ENCODE data around the gene WIZ. TPM values are rescaled to one million over a fixed set of nuclear protein-coding genes. Genes with fewer than 3 reads are reported as not detected.
"Not testable (repeated sequence)": the region's sequence is repeated elsewhere in the genome, so short reads cannot be mapped to it uniquely, and the experiment has no call there.

Gene WIZ
- total RNA-seq, 1 donor from 2014 or later: 36.5 TPM

DNA sequence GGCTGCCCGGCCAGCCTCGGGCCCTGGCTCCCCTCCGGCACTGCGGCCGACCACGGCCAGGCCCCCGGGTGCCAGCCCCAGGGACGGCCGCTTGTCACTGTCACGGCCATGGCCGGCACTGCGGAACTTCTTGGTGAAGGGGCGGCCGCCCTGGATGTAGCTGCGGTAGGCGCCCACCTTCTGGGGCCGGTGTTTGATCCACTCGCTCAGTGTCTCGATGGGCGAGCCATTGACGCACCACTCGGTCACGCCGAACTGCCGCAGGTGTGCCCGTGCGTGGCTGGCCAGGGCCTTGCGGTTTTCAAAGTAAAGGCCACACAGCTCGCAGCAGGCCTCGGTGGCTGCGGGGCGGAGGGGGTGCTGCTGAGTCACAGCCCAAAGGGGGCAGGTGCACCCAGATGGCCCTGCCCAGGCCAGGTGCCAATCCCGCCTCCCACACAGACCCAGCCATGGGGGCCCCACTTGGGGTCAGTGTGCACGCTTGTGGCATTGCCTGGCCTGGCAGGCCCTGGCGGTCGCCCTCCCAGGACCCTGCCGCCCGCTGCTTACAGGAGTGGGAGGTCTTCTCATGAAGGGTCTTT lies 25.0 kb downstream of the WIZ start:
- intact Hi-C loops (cut with micrococcal nuclease): no loop called here
- H3K4me1 Mint-ChIP-seq: peaks cover 10% of the 10 kb centered on the region
- no peak overlapping the region for H3K4me3 Mint-ChIP-seq
- no peaks in the 10 kb centered on the region for H3K27me3 Mint-ChIP-seq
- no peak for DNase-seq
- no peaks in the 10 kb centered on the region for H3K9me3 Mint-ChIP-seq
- no peak overlapping the region for H3K27ac Mint-ChIP-seq
- peaks cover 54% of the 10 kb centered on the region for H3K36me3 Mint-ChIP-seq (ENCODE audit: low read depth)

DNA sequence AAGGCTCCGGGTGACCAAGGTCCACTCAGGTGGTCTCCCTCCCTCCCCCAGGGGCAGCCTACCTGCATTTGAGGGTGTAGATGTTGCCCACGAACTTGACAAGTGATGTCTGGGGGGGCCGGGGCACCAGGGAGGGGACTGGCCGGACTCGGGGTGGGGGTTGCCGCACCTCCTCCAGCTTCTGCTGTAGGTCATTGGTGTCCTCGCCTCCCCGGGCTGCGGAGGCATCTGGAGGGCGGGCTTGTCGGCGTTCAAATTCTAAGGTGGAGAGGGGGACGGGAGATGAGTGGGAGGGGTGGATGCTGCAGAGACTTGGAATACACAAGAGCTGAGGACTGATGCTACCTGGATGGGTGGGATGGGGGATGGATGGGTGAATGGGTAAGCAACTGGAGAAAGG lies 25.6 kb downstream of the WIZ start:
- Mint-ChIP-seq H3K9me3 (no peaks in the 10 kb centered on the region), H3K36me3 (ENCODE audit: low read depth) (peaks cover 54% of the 10 kb centered on the region), H3K27ac (no peak overlapping the region), H3K27me3 (no peaks in the 10 kb centered on the region), H3K4me1 (peaks cover 15% of the 10 kb centered on the region), H3K4me3 (no peak overlapping the region)
- intact Hi-C loops (cut with micrococcal nuclease): no loop called here
- DNase-seq: no peak

DNA sequence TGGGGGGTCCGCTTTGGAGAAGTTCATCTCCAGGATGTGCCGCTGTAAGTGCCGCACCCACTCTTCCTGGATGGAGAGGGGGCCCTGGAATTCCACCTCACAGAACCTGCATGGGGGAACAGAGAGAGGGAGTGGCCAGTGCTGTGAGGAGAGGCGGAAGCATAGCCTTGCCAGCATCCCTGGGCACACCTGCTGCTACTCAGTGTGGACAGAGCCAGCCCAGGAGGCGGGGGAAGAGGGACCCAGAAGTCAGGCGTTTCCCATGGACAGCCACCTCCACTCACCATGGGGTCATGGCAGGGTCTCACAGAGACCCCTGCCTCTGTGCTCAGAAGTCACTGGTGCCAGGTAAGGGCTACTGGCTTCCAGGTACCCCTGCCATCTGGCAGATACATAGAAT lies 26.6 kb downstream of the WIZ start:
- Mint-ChIP-seq H3K27me3 (no peaks in the 10 kb centered on the region), H3K36me3 (ENCODE audit: low read depth) (peaks cover 56% of the 10 kb centered on the region), H3K9me3 (no peaks in the 10 kb centered on the region), H3K4me3 (no peak overlapping the region), H3K4me1 (peaks cover 15% of the 10 kb centered on the region), H3K27ac (no peak overlapping the region)
- no peak for DNase-seq
- intact Hi-C loops (cut with micrococcal nuclease): no loop called here

DNA sequence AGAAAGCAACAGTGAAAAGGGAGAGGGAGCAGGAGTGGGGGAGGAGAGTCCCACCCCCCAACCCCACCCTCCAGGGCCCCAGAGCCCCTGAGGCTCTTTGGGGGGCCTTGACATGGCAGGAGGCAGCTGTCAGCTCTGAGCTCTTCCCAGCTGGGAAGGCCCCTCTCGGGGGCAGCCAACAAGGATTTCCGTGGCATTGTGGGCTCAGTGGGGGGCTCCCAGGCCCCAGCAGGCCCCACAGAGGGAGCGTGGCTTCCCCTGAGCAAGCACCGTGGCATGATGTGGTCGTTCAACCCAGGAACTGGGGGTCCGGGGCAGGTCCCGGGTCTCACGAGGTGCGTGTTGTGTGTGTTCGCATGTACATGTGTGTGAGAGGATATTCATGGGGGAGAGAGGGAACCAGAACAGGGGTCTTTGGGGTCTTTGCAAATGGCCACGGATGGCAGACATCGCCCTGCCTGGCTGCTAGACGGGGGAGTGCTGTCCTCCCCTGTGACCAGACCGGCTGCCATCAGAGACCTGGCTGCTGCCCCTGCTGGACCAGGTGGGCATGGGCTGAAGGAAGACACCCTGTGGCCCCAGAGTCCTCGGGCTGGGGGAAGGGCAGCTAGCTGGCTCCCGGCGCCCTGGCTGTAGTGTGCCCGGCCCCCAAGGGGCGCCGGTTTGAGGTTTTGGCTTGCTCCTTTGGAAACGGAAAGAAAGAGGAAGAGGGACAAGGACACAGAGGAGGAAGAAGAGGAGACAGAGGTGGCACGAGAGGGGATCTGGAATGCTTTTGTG lies 27.3 kb downstream of the WIZ start:
- DNase-seq: no peak
- H3K27ac Mint-ChIP-seq: no peak overlapping the region
- H3K36me3 Mint-ChIP-seq (ENCODE audit: low read depth): peaks cover 54% of the 10 kb centered on the region
- H3K4me1 Mint-ChIP-seq: peaks cover 21% of the 10 kb centered on the region
- intact Hi-C loops (cut with micrococcal nuclease): no loop called here
- no peaks in the 10 kb centered on the region for H3K27me3 Mint-ChIP-seq
- H3K9me3 Mint-ChIP-seq: no peaks in the 10 kb centered on the region
- no peak overlapping the region for H3K4me3 Mint-ChIP-seq

DNA sequence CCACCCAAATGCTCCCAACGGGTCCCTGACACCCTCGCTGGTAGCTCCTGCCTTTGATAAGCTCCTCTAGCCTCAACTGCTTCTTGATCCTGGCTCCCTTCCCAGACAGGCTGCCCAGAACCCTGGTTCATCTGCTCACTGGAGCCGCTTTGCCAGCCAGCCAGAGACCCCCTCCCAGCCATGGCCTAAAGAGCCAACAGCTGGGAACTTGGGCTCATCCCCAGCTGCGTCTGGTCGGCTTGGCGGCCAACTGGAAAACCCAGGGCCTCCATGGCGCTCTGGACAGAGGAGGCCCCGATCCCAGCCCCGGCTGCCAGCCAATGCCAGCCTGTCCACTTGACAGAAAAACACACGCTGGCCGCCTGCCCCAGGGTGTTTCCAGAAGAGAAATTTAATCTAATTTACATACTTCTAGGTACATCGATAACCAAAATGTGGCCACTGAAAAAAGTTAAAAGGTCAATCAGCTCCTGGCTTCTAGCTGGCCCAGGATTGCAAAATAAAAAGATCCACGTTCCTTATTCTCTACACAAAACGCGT lies 28.0 kb downstream of the WIZ start:
- intact Hi-C loops (cut with micrococcal nuclease): no loop called here
- no peaks in the 10 kb centered on the region for H3K27me3 Mint-ChIP-seq
- peaks cover 47% of the 10 kb centered on the region for H3K36me3 Mint-ChIP-seq (ENCODE audit: low read depth)
- peaks cover 26% of the 10 kb centered on the region for H3K4me1 Mint-ChIP-seq
- no peaks in the 10 kb centered on the region for H3K9me3 Mint-ChIP-seq
- H3K4me3 Mint-ChIP-seq: no peak overlapping the region
- no peak overlapping the region for H3K27ac Mint-ChIP-seq
- DNase-seq: no peak

DNA sequence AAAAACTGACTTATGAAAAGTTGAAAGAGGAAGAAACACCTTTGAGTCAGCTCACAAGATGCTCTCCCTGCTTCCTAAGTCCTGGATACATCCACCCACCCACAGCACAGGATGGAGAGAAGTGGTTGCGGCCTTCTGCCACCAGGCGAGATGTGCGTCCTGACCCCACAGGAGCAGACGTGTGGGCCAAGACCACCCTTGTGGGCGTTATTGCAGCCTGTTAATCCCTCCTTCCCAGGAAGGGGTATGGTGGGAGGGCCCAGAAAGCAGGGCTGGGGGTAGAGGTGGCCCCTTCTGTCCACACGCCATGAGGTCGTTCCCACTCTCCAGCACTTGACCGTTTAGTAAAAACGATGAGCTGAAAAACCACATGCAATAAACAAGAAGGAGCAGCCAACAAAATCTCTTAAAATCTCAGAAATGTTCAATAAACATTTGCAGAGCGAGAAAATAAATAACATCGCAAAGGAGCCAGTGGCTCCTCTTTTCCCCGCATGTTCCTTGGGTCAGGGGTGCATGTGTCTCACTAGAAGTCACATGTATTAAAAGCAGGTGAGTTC lies 28.5 kb downstream of the WIZ start:
- Mint-ChIP-seq H3K4me3 (no peak overlapping the region), H3K27me3 (no peaks in the 10 kb centered on the region), H3K4me1 (peaks cover 30% of the 10 kb centered on the region), H3K9me3 (no peaks in the 10 kb centered on the region), H3K27ac (no peak overlapping the region), H3K36me3 (ENCODE audit: low read depth) (peaks cover 46% of the 10 kb centered on the region)
- no peak for DNase-seq
- intact Hi-C loops (cut with micrococcal nuclease): no loop called here

DNA sequence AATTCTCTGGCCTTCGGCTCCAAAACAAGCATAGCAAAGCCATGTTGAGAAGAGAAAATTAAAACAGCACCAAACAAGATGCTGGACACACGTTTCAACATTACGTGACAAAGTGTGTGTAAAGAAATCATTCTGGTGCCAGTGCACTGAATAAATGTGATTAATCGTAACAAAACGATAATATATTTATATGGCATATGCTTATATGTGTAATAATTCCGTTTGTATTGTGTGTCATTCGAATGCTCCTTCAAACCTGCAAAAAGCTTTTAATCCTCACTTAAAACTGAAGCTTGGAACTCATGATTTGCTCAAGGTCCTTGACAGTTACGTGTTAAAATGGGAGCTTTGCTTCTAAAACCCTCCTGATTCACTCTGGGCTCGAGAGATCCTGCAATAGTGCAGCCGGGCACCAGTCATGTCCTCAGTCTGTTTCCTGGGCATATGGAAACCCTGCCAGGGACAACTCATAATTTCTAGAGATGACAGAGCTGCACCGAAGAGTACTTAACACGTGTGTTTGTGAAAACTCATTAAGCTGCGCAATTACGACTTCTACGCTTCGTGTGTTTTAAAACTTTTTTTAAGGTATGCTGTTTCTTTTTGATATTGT lies 30.2 kb downstream of the WIZ start:
- peaks cover 33% of the 10 kb centered on the region for H3K4me1 Mint-ChIP-seq
- intact Hi-C loops (cut with micrococcal nuclease): loop anchor here (1.0 to 5.0 kb wide), 6 partner anchors 13 to 242 kb away; partner anchors contain the start of gene AKAP8
- H3K27me3 Mint-ChIP-seq: no peaks in the 10 kb centered on the region
- DNase-seq: no peak
- H3K4me3 Mint-ChIP-seq: peak overlapping the region; percentile 100
- H3K36me3 Mint-ChIP-seq (ENCODE audit: low read depth): peaks cover 41% of the 10 kb centered on the region
- peak overlapping the region; percentile 100 for H3K27ac Mint-ChIP-seq
- no peaks in the 10 kb centered on the region for H3K9me3 Mint-ChIP-seq

DNA sequence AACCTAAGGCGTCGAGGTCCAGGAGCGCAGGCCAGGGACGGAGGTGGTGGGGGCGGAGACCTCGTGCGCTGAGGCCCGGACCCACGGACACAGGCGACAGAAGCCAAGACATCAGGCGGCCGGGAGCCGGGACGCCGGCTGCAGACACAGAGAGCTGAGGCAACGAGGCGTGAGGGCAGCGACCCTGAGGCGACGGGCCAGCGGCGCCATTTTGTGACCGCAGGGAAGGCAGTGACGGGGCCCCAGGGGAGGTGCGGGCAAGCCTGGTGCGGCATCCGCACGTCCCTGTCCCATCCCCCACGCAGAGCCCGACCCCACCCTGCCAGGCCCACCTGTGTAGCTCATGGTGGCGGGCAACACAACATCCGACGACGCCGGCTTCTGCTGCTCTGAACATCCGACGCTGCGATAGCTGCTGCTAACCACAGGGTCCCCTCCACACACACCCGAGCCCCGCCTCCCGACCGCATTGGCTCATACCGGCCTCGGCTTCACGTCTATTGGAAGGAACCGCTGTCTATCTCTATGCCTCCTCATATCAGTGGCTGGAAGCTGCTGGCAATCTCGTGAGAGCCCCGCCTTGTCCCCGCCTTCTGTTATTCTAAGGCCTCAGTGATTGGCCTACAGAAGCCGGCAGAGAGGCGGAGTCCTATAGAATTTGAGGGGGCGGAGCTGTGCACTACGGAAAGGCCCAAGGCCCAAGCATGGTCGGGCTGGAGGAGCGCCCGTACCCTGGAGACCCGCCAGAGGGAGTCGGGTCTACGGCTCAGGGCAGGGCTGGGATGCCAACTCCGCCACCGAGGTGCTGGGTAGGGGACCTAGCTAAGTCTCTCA lies 31.0 kb downstream of the WIZ start, which contains the start of gene AKAP8L:
TSS of gene AKAP8L (minus strand) at position 410 of the 834 bp plus-strand sequence. CDS start at position 345, 65 bp downstream.
- DNase-seq: peak; percentile 100
- Mint-ChIP-seq H3K27me3 (no peaks in the 10 kb centered on the region), H3K27ac (peak within 1 kb of the TSS; percentile 100), H3K9me3 (no peaks in the 10 kb centered on the region), H3K4me1 (peaks cover 33% of the 10 kb centered on the region), H3K4me3 (peak within 1 kb of the TSS; percentile 100), H3K36me3 (ENCODE audit: low read depth) (peaks cover 35% of the 10 kb centered on the region)
- intact Hi-C loops (cut with micrococcal nuclease): loop anchor here (1.0 to 5.0 kb wide), 6 partner anchors 14 to 241 kb away; partner anchors contain the start of gene AKAP8

DNA sequence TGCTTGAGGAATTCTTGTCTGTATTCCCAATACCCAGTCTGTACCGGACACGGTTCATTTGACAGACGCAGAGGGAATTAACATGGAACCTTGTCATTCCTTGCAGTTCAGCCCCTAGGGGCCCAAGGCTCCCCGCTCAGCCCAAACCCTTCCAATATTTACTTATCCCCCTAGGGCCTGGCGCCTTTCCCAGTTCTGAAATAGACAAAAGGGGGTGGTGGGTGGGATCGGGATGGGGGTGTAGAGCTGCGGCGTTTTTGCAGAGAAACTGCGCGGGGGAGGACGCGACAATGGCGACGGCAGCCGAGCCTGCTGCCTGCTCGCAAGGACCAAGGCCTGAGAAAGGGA lies 31.6 kb downstream of the WIZ start:
- peak overlapping the region; percentile 100 for H3K27ac Mint-ChIP-seq
- peak overlapping the region; percentile 100 for H3K4me3 Mint-ChIP-seq

DNA sequence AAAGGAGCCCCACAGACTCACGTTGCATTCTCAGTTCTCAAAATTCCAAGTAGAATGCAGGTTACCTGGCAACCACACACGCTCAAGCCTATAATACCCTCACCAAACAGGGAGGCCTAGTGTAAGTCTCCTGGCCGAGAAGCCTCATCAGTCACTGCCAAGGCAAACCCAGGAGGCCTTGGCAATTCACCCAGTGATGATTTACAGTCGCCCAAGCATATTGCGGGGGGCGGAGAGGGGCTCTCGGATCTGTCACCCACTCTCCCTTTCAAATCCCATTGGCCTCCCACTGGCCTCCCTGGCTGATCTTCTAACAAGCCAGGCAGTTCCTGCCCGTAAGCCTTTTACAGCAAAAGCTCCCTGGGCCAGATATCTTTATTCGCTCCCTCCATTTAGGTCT lies 32.1 kb downstream of the WIZ start:
- intact Hi-C loops (cut with micrococcal nuclease): loop anchor here (5.0 kb wide), 2 partner anchors 125 to 240 kb away; no protein-coding TSS in a partner anchor
- DNase-seq: no peak
- Mint-ChIP-seq H3K36me3 (ENCODE audit: low read depth) (peaks cover 27% of the 10 kb centered on the region), H3K4me3 (peak overlapping the region; percentile 100), H3K27ac (peak overlapping the region; percentile 100), H3K27me3 (no peaks in the 10 kb centered on the region), H3K9me3 (no peaks in the 10 kb centered on the region), H3K4me1 (peaks cover 39% of the 10 kb centered on the region)

More for the DNA sequence above, 31.6 kb downstream of the WIZ start:
- H3K4me1 Mint-ChIP-seq: peaks cover 36% of the 10 kb centered on the region
- DNase-seq: no peak
- intact Hi-C loops (cut with micrococcal nuclease): loop anchor here (5.0 kb wide), 2 partner anchors 126 to 241 kb away; no protein-coding TSS in a partner anchor
- peaks cover 32% of the 10 kb centered on the region for H3K36me3 Mint-ChIP-seq (ENCODE audit: low read depth)
- H3K27me3 Mint-ChIP-seq: no peaks in the 10 kb centered on the region
- H3K9me3 Mint-ChIP-seq: no peaks in the 10 kb centered on the region

DNA sequence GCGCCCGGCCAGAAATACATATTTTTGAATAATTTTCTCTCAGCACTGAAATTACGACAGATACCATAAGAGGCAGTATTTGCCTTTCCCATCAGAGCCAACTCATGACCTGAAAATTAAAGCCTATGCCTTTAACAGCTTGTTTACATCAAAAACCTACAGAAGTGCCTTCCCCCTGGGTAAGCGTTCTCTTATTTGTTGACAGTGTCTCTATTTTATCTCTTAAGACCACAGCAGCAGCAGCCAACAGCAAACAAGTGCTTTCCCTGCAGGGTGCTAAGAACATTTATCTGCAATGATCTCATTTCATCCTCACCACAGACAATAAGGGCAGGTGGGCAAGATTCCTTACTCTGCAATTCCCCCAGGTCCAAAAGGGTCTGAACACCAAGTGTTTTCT lies 36.9 kb downstream of the WIZ start:
- H3K27me3 Mint-ChIP-seq: no peaks in the 10 kb centered on the region
- H3K36me3 Mint-ChIP-seq (ENCODE audit: low read depth): peaks cover 16% of the 10 kb centered on the region
- H3K4me3 Mint-ChIP-seq: no peak overlapping the region
- H3K27ac Mint-ChIP-seq: no peak overlapping the region
- intact Hi-C loops (cut with micrococcal nuclease): no loop called here
- H3K9me3 Mint-ChIP-seq: no peaks in the 10 kb centered on the region
- peaks cover 29% of the 10 kb centered on the region for H3K4me1 Mint-ChIP-seq
- DNase-seq: no peak

DNA sequence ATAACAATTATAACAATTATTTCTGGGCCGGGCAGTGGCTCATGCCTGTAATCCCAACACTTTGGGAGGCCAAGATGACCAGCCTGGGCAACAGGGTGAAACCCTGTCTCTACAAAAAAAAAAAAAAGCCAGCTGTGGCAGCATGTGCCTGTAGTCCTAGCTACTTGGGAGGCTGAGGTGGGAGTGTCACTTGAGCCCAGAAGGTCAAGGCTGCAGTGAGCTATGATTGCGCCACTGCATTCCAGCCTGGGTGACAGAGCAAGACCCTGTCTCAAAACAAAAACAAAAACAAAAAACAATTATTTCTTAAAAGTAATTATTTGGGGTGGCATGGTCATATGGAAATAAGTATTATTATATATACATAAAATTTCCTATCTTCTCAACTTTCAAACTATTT lies 38.4 kb downstream of the WIZ start:
- intact Hi-C loops (cut with micrococcal nuclease); H3K9me3 Mint-ChIP-seq; H3K27ac Mint-ChIP-seq; DNase-seq; H3K4me3 Mint-ChIP-seq; H3K27me3 Mint-ChIP-seq: not testable (repeated sequence)
- peaks cover 12% of the 10 kb centered on the region for H3K36me3 Mint-ChIP-seq (ENCODE audit: low read depth)
- H3K4me1 Mint-ChIP-seq: peaks cover 15% of the 10 kb centered on the region

DNA sequence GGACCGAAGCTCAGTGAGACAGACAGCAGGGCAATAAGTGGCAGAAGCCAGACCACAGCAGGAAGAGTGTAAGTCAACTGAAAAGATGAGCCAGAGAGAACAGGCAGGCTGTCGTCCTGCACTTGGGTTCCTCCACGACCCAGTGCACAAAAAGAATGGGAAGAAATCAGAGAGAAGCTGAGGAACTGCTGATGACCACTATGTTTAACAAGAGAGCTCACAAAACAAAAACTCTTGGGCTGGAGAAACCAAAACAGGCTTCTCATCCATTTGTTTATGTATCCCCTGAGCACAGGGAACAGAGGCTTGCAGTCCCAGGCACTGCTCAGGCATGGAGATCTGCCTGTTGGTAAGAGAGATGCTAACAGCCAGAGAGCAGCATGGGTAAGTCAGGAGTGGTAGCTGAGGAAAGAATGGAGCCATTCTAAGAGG lies 45.0 kb downstream of the WIZ start:
- peak overlapping the region; percentile 64 for H3K27ac Mint-ChIP-seq
- peaks cover 28% of the 10 kb centered on the region for H3K36me3 Mint-ChIP-seq (ENCODE audit: low read depth)
- DNase-seq: no peak
- no peak overlapping the region for H3K4me3 Mint-ChIP-seq
- H3K9me3 Mint-ChIP-seq: no peaks in the 10 kb centered on the region
- intact Hi-C loops (cut with micrococcal nuclease): no loop called here
- H3K27me3 Mint-ChIP-seq: no peaks in the 10 kb centered on the region
- H3K4me1 Mint-ChIP-seq: peaks cover 10% of the 10 kb centered on the region

Measured in activated CD4-positive, alpha-beta T cell treated with anti-CD3 and anti-CD28 coated beads, Interleukin-2, amount 10 ng/mL, durations not matched to agents 24 days and 14 days (primary cell).